HepG2 (cell line): ENCODE results near the gene CRIM1.

Source experiments
- AHR ChIP-seq: IDR thresholded peaks from 2 replicates; pipeline ENCODE4 v1.6.1; 2018; ENCODE audit warnings: missing genetic modification reagents, missing compliant biosample characterization
- ATF3 ChIP-seq: sonication (generic); formaldehyde crosslinking; IDR thresholded peaks from 2 replicates; pipeline ENCODE4 v1.4.0; 2020; ENCODE audit warnings: missing genetic modification reagents
- CEBPB ChIP-seq: IDR thresholded peaks from 2 replicates; pipeline ENCODE4 v1.6.1; 2011; ENCODE audit warnings: low read depth, low read length, improper control_type of control experiment, borderline replicate concordance
- CREB1 ChIP-seq, 2 experiments: fragments of 450-650 bp in 1 of 2; IDR thresholded peaks; 2 replicates each; pipeline ENCODE4 v1.6.1; 2016 to 2017; ENCODE audit warnings: control low read depth in 1 of 2, mild to moderate bottlenecking in 1 of 2, missing compliant biosample characterization in 1 of 2, missing genetic modification characterization in 1 of 2
- GMEB1 ChIP-seq: sonication (generic); formaldehyde crosslinking; IDR thresholded peaks from 2 replicates; pipeline ENCODE4 v1.5.1; 2020; ENCODE audit warnings: missing genetic modification reagents, mild to moderate bottlenecking, borderline replicate concordance
- MXI1 ChIP-seq: IDR thresholded peaks from 3 replicates; pipeline ENCODE4 v1.6.1; 2012; ENCODE audit warnings: low read depth, low read length, inconsistent platforms, borderline replicate concordance
- NR1H2 ChIP-seq: sonication (generic); formaldehyde crosslinking; IDR thresholded peaks from 2 replicates; pipeline ENCODE4 v1.8.1; 2022; ENCODE audit warnings: low read depth, missing genetic modification reagents, borderline replicate concordance
- SIN3B ChIP-seq: fragments of 150-350 bp; IDR thresholded peaks from 2 replicates; pipeline ENCODE4 v1.6.1; 2014; ENCODE audit warnings: low read length
- SNAI1 ChIP-seq: sonication (generic); formaldehyde crosslinking; IDR thresholded peaks from 2 replicates; pipeline ENCODE4 v1.5.0; 2020; ENCODE audit warnings: mild to moderate bottlenecking, missing genetic modification reagents, borderline replicate concordance
- SOX6 ChIP-seq, 2 experiments: fragments of 450-650 bp in 1 of 2; sonication (generic) in 1 of 2; formaldehyde crosslinking in 1 of 2; IDR thresholded peaks; 2 replicates each; pipeline versions ENCODE4 v1.4.0 to v1.6.1; 2017 to 2020; ENCODE audit warnings: antibody characterized with exemption in 1 of 2, mild to moderate bottlenecking in 1 of 2, missing genetic modification reagents in 1 of 2
- SRF ChIP-seq: IDR thresholded peaks from 2 replicates; pipeline ENCODE4 v1.6.1; 2011; ENCODE audit warnings: mild to moderate bottlenecking, low read depth, low read length, moderate library complexity
- TAF1 ChIP-seq: sonication (generic); formaldehyde crosslinking; IDR thresholded peaks from 2 replicates; pipeline ENCODE4 v1.4.0; 2020; ENCODE audit warnings: missing genetic modification reagents
- ZNF484 ChIP-seq: sonication (generic); formaldehyde crosslinking; IDR thresholded peaks from 2 replicates; pipeline ENCODE4 v1.5.1; 2020; ENCODE audit warnings: mild to moderate bottlenecking, low read depth, missing genetic modification reagents, borderline replicate concordance
- ZNF572 ChIP-seq: sonication (generic); formaldehyde crosslinking; IDR thresholded peaks from 2 replicates; pipeline ENCODE4 v1.5.1; 2020; ENCODE audit warnings: mild to moderate bottlenecking, missing genetic modification reagents

DNA sequence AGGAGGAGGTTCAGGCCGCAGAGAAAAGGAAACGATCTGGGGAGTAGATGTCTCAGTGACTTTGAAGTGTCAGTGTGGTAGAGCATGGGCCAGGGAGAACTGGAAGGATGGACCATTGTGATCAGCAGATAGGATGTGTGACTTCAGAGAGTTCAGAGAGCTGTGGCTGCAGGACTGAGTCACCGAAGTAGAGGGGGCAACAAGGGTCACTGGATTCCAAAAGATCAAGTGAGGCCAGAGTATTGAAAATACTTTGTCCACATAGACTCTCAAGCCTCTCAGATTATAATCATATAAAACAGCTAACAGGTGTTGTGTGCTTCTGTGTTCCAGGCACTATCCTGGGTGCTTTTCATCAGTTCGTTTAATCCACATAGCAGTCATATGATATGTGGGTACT is 99.4 kb downstream of the CRIM1 start:
- no peak for TF ChIP-seq ATF3 (CRISPR knock-in tag)
- no peak for TF ChIP-seq SOX6 (IDR thresholded peaks at IDR 0.05)
- no peak for TF ChIP-seq SOX6 (CRISPR knock-in tag; IDR thresholded peaks at IDR 0.05)
- no peak for TF ChIP-seq SRF
- TF ChIP-seq ZNF484 = no peak
- TF ChIP-seq ZNF572 (CRISPR knock-in tag) = no peak
- TF ChIP-seq MXI1 = no peak
- no peak for TF ChIP-seq NR1H2 (CRISPR knock-in tag)
- no peak for TF ChIP-seq GMEB1 (CRISPR knock-in tag)
- TF ChIP-seq CREB1 (IDR thresholded peaks at IDR 0.05) = no peak
- TF ChIP-seq CREB1 (CRISPR knock-in tag; IDR thresholded peaks at IDR 0.05) = no peak
- no peak for TF ChIP-seq AHR (CRISPR knock-in tag)
- no peak for TF ChIP-seq CEBPB
- no peak for TF ChIP-seq SNAI1 (CRISPR knock-in tag)
- TF ChIP-seq TAF1 = no peak
- no peak for TF ChIP-seq SIN3B
